ENCODE data around the gene TMEM132A.

DNA sequence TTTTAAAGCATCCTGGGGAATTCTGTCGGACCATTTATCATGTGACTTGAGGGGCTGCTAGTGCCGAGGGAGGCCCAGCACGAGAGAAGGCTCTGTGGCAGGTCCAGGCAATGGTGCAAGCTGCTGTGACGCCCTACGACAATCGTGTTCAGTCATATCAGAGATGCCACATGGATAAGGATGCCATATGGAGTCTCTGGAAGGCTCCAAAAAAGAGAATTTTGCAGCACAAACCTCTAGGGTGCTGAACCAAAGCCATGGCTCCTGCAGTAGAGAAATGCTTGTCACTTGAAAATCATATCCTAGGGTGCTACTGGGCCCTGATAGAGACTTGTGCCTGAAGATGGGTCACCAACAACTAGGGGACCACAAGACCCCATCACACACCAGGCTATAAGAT, 40.5 kb downstream of the TMEM132A start:
- TF ChIP-seq EZH2 (IDR thresholded peaks at IDR 0.05) (no peak), POLR2AphosphoS5 (IDR thresholded peaks at IDR 0.05; ENCODE audit: borderline replicate concordance, low read depth, low read length) (no peak)

All from SK-N-MC (cell line).